Osteocyte (in vitro differentiated cells): Measurements from ENCODE around the gene NPR1. TPM values are rescaled to one million over a fixed set of nuclear protein-coding genes. Genes with fewer than 3 reads are reported as not detected.

Source experiments
- DNase-seq: peaks from one replicate; pipeline ENCODE4 v3.0.0; 2021; ENCODE audit warnings: mixed read lengths; ENCODE audit not compliant: unreplicated experiment; ENCODE audit errors: extremely low spot score
- H3K27ac Mint-ChIP-seq: one replicate; pipeline ENCODE4 v1.8.0; 2021; ENCODE audit warnings: mild to moderate bottlenecking, mixed read lengths; ENCODE audit not compliant: unreplicated experiment
- H3K27me3 Mint-ChIP-seq: one replicate; pipeline ENCODE4 v1.8.0; 2021; ENCODE audit warnings: mixed read lengths; ENCODE audit not compliant: unreplicated experiment
- H3K36me3 Mint-ChIP-seq: one replicate; pipeline ENCODE4 v1.8.0; 2021; ENCODE audit warnings: mixed read lengths; ENCODE audit not compliant: unreplicated experiment
- H3K4me1 Mint-ChIP-seq: one replicate; pipeline ENCODE4 v1.8.0; 2021; ENCODE audit warnings: mixed read lengths; ENCODE audit not compliant: unreplicated experiment
- H3K4me3 Mint-ChIP-seq: one replicate; pipeline ENCODE4 v1.8.0; 2021; ENCODE audit warnings: mild to moderate bottlenecking, moderate library complexity, mixed read lengths; ENCODE audit not compliant: unreplicated experiment
- H3K9me3 Mint-ChIP-seq: one replicate; pipeline ENCODE4 v1.8.0; 2021; ENCODE audit warnings: mixed read lengths; ENCODE audit not compliant: unreplicated experiment
- long read RNA-seq: library from polyadenylated mRNA; unstranded; transcript quantifications from one replicate; pipeline ENCODE4 v2.0.0, GENCODE V29; 2021
- total RNA-seq: library from RNA; stranded (reverse); gene quantifications from 2 replicates; pipeline ENCODE4 v1.2.1, GENCODE V29; 2021
- TF ChIP-seq, protein P1 (sequence below): fragments of 200-600 bp; sonication (generic); IDR thresholded peaks from 2 replicates; pipeline ENCODE4 v1.5.0; 2021; ENCODE audit warnings: antibody characterized with exemption, mild to moderate bottlenecking, moderate library complexity

Gene NPR1
- total RNA-seq, result 0.16 TPM in 1 of 2 replicates, not detected in the other
- long read RNA-seq, result 0 reads

GRCh38 chr1:153678519-153679336, at the start of gene NPR1:
TSS of gene NPR1 (plus strand) at chr1:153678688. CDS start at chr1:153679109, 421 bp downstream.
- DNase-seq, result no peak

GRCh38 chr1:153629343-153629665, 49.2 kb upstream of the NPR1 start:
- Mint-ChIP-seq H3K4me3 (no peak overlapping the region), H3K4me1 (peaks cover 78% of the 10 kb centered on the region), H3K27me3 (no peaks in the 10 kb centered on the region), H3K9me3 (no peaks in the 10 kb centered on the region), H3K27ac (peak overlapping the region; percentile 64), H3K36me3 (peaks cover 5% of the 10 kb centered on the region)
- DNase-seq, result no peak
- TF ChIP-seq, protein P1, sequence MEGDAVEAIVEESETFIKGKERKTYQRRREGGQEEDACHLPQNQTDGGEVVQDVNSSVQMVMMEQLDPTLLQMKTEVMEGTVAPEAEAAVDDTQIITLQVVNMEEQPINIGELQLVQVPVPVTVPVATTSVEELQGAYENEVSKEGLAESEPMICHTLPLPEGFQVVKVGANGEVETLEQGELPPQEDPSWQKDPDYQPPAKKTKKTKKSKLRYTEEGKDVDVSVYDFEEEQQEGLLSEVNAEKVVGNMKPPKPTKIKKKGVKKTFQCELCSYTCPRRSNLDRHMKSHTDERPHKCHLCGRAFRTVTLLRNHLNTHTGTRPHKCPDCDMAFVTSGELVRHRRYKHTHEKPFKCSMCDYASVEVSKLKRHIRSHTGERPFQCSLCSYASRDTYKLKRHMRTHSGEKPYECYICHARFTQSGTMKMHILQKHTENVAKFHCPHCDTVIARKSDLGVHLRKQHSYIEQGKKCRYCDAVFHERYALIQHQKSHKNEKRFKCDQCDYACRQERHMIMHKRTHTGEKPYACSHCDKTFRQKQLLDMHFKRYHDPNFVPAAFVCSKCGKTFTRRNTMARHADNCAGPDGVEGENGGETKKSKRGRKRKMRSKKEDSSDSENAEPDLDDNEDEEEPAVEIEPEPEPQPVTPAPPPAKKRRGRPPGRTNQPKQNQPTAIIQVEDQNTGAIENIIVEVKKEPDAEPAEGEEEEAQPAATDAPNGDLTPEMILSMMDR, result no peak

More at GRCh38 chr1:153678519-153679336, at the start of gene NPR1:
- TF ChIP-seq, protein P1, result no peak
- Mint-ChIP-seq H3K4me1 (peaks cover 19% of the 10 kb centered on the region), H3K36me3 (no peaks in the 10 kb centered on the region), H3K4me3 (peak within 1 kb of the TSS; percentile 72), H3K27me3 (peaks cover 48% of the 10 kb centered on the region), H3K9me3 (no peaks in the 10 kb centered on the region), H3K27ac (no peak within 1 kb of the TSS)

- Mint-ChIP-seq H3K4me3 (no peak overlapping the region), H3K27me3 (no peaks in the 10 kb centered on the region), H3K4me1 (peaks cover 75% of the 10 kb centered on the region), H3K9me3 (no peaks in the 10 kb centered on the region), H3K36me3 (peaks cover 4% of the 10 kb centered on the region), H3K27ac (peak overlapping the region; percentile 64)
- no peak for DNase-seq
- TF ChIP-seq, protein P1, result no peak
Observed at GRCh38 chr1:153629971-153630370, 48.5 kb upstream of the NPR1 start.

- TF ChIP-seq, protein P1, result no peak
- Mint-ChIP-seq H3K27ac (peak overlapping the region; percentile 63), H3K27me3 (no peaks in the 10 kb centered on the region), H3K4me1 (peaks cover 72% of the 10 kb centered on the region), H3K36me3 (peaks cover 5% of the 10 kb centered on the region), H3K9me3 (no peaks in the 10 kb centered on the region), H3K4me3 (no peak overlapping the region)
- DNase-seq, result no peak
Observed at GRCh38 chr1:153630384-153630783, 48.1 kb upstream of the NPR1 start.
